H9 (cell line): ENCODE results near the gene IL18R1. TPM values are rescaled to one million over a fixed set of nuclear protein-coding genes. Genes with fewer than 3 reads are reported as not detected.

Source experiments
- DNase-seq: peaks from one replicate; pipeline ENCODE4 v3.0.0-alpha.2; 2017
- H2AFZ ChIP-seq: one replicate; pipeline ENCODE4 v1.6.1; 2013; ENCODE audit warnings: mild to moderate bottlenecking, low read length, control low read depth, moderate library complexity
- H2AK5ac ChIP-seq: 2 replicates; pipeline ENCODE4 v1.6.1; 2013; ENCODE audit warnings: low read length, control low read depth, mixed read lengths; ENCODE audit not compliant: insufficient read length
- H2BK120ac ChIP-seq: one replicate; pipeline ENCODE4 v1.6.1; 2013; ENCODE audit warnings: low read depth, mild to moderate bottlenecking, low read length, control low read depth, inconsistent platforms; ENCODE audit not compliant: poor library complexity, severe bottlenecking
- H2BK12ac ChIP-seq: 2 replicates; pipeline ENCODE4 v1.6.1; 2013; ENCODE audit warnings: low read length, control low read depth, mixed read lengths, low read depth; ENCODE audit not compliant: insufficient read length
- H2BK15ac ChIP-seq: 2 replicates; pipeline ENCODE4 v1.6.1; 2013; ENCODE audit warnings: low read depth, low read length, control low read depth
- H2BK20ac ChIP-seq: one replicate; pipeline ENCODE4 v1.6.1; 2013; ENCODE audit warnings: low read depth, mild to moderate bottlenecking, low read length, control low read depth, inconsistent platforms; ENCODE audit not compliant: poor library complexity, severe bottlenecking
- H2BK5ac ChIP-seq: 2 replicates; pipeline ENCODE4 v1.6.1; 2013; ENCODE audit warnings: low read length, control low read depth, mixed read lengths; ENCODE audit not compliant: insufficient read length
- H3K14ac ChIP-seq: 2 replicates; pipeline ENCODE4 v1.6.1; 2013; ENCODE audit warnings: low read length, control low read depth; ENCODE audit not compliant: insufficient read depth
- H3K18ac ChIP-seq: 2 replicates; pipeline ENCODE4 v1.6.1; 2013; ENCODE audit warnings: low read depth, mild to moderate bottlenecking, mixed read lengths, low read length, control low read depth; ENCODE audit not compliant: insufficient read length
- H3K23ac ChIP-seq: 2 replicates; pipeline ENCODE4 v1.6.1; 2013; ENCODE audit warnings: low read length, control low read depth, mixed read lengths, low read depth; ENCODE audit not compliant: insufficient read length
- H3K23me2 ChIP-seq: 2 replicates; pipeline ENCODE4 v1.6.1; 2013; ENCODE audit warnings: low read depth, mild to moderate bottlenecking, mixed read lengths, low read length, control low read depth; ENCODE audit not compliant: insufficient read length, poor library complexity, severe bottlenecking
- H3K27ac ChIP-seq: 2 replicates; pipeline ENCODE4 v1.5.1; 2013; ENCODE audit warnings: low read length, control low read depth, mixed read lengths, low read depth; ENCODE audit not compliant: insufficient read length
- H3K27me3 ChIP-seq: 2 replicates; pipeline ENCODE4 v1.6.1; 2013; ENCODE audit warnings: low read length, control low read depth, inconsistent platforms; ENCODE audit not compliant: insufficient read depth
- H3K4ac ChIP-seq: 2 replicates; pipeline ENCODE4 v1.6.1; 2013; ENCODE audit warnings: low read depth, mild to moderate bottlenecking, control low read depth, inconsistent platforms, low read length, moderate library complexity
- H3K4me1 ChIP-seq: 2 replicates; pipeline ENCODE4 v1.6.1; 2013; ENCODE audit warnings: low read length, control low read depth, inconsistent platforms; ENCODE audit not compliant: insufficient read depth
- H3K4me2 ChIP-seq: 2 replicates; pipeline ENCODE4 v1.6.1; 2013; ENCODE audit warnings: low read length, control low read depth, mixed read lengths; ENCODE audit not compliant: insufficient read length, insufficient read depth
- H3K56ac ChIP-seq: 2 replicates; pipeline ENCODE4 v1.6.1; 2013; ENCODE audit warnings: low read depth, mild to moderate bottlenecking, mixed read lengths, low read length, control low read depth; ENCODE audit not compliant: insufficient read length
- H3K79me1 ChIP-seq: 2 replicates; pipeline ENCODE4 v1.6.1; 2013; ENCODE audit warnings: low read depth, mild to moderate bottlenecking, moderate library complexity, low read length, control low read depth, inconsistent platforms; ENCODE audit not compliant: insufficient read depth, poor library complexity, severe bottlenecking
- H3K79me2 ChIP-seq: 2 replicates; pipeline ENCODE4 v1.6.1; 2013; ENCODE audit warnings: low read length, control low read depth, inconsistent platforms; ENCODE audit not compliant: insufficient read depth
- H3K9ac ChIP-seq: 2 replicates; pipeline ENCODE4 v1.6.1; 2013; ENCODE audit warnings: low read length, control low read depth, mixed read lengths; ENCODE audit not compliant: insufficient read length; ENCODE audit errors: extremely low read depth
- H3K9me3 ChIP-seq: one replicate; pipeline ENCODE4 v1.6.1; 2013; ENCODE audit warnings: low read depth, low read length, inconsistent platforms; ENCODE audit not compliant: control insufficient read depth
- H3T11ph ChIP-seq: one replicate; pipeline ENCODE4 v1.6.1; 2013; ENCODE audit warnings: mild to moderate bottlenecking, low read length, control low read depth, inconsistent platforms
- H4K20me1 ChIP-seq: one replicate; pipeline ENCODE4 v1.6.1; 2013; ENCODE audit not compliant: control insufficient read depth, insufficient read length, insufficient read depth
- H4K5ac ChIP-seq: 2 replicates; pipeline ENCODE4 v1.6.1; 2013; ENCODE audit warnings: low read depth, mild to moderate bottlenecking, mixed read lengths, low read length, control low read depth; ENCODE audit not compliant: insufficient read length
- H4K8ac ChIP-seq: replicated peaks from 2 replicates; pipeline ENCODE4 v1.6.1; 2013; ENCODE audit warnings: low read length, control low read depth, mixed read lengths, low read depth; ENCODE audit not compliant: insufficient read length
- H4K91ac ChIP-seq: 2 replicates; pipeline ENCODE4 v1.6.1; 2013; ENCODE audit warnings: low read depth, mild to moderate bottlenecking, moderate library complexity, mixed read lengths, low read length, control low read depth; ENCODE audit not compliant: insufficient read length
- H3K27ac Mint-ChIP-seq, 3 experiments: 2 replicates in 2 of 3; 3 replicates in 1 of 3; pipeline ENCODE4 v1.8.0; 2020 to 2021; ENCODE audit warnings: mixed read lengths in 3 of 3, mild to moderate bottlenecking in 1 of 3, moderate library complexity in 1 of 3
- H3K27me3 Mint-ChIP-seq: 2 replicates; pipeline ENCODE4 v1.8.0; 2021; ENCODE audit warnings: low read depth, mild to moderate bottlenecking, moderate library complexity, mixed read lengths
- H3K36me3 Mint-ChIP-seq, 3 experiments: 2 replicates in 2 of 3; 3 replicates in 1 of 3; pipeline ENCODE4 v1.8.0; 2020 to 2021; ENCODE audit warnings: low read depth in 3 of 3, mixed read lengths in 3 of 3; ENCODE audit not compliant: insufficient read depth in 1 of 3
- H3K4me1 Mint-ChIP-seq, 2 experiments: 2 replicates each; pipeline ENCODE4 v1.8.0; 2020; ENCODE audit warnings: mixed read lengths in 2 of 2
- H3K4me3 Mint-ChIP-seq, 2 experiments: 2 replicates in 1 of 2; 3 replicates in 1 of 2; pipeline ENCODE4 v1.8.0; 2020 to 2021; ENCODE audit warnings: mild to moderate bottlenecking in 2 of 2, mixed read lengths in 2 of 2, moderate library complexity in 1 of 2
- H3K9me3 Mint-ChIP-seq, 2 experiments: 2 replicates in 1 of 2; 3 replicates in 1 of 2; pipeline ENCODE4 v1.8.0; 2020; ENCODE audit warnings: mild to moderate bottlenecking in 2 of 2, mixed read lengths in 2 of 2, moderate library complexity in 1 of 2
- CTCF ChIP-seq: fragments of 200-600 bp; sonication (generic); conservative IDR thresholded peaks from 3 replicates; pipeline ENCODE4 v1.8.0; 2021; ENCODE audit warnings: antibody characterized with exemption, mild to moderate bottlenecking
- WGBS: extraction: QIAGEN DNeasy Blood & Tissue Kit; methylation state at CpG from one replicate; pipeline ENCODE4 v1.1.7; 2013; ENCODE audit warnings: missing lambda C conversion rate, low lambda C conversion rate, mixed read lengths; ENCODE audit not compliant: insufficient read length; ENCODE audit errors: extremely low coverage; 5-methylcytosine and 5-hydroxymethylcytosine counted together
- total RNA-seq: library from RNA; stranded (reverse); gene quantifications from 2 replicates; pipeline ENCODE4 v1.2.1, GENCODE V29; 2021

Gene IL18R1
- total RNA-seq, 1 experiment from 2014 or later = not detected

GRCh38 chr2:102438578-102438977 is 83.0 kb downstream of the IL18R1 start:
- no peak for DNase-seq

More at GRCh38 chr2:102438578-102438977, 83.0 kb downstream of the IL18R1 start:
- no peak overlapping the region for H2BK15ac ChIP-seq
- H3K36me3 Mint-ChIP-seq = no peaks in the 10 kb centered on the region
- no peaks in the 10 kb centered on the region for H3K79me2 ChIP-seq
- H3K4me1 Mint-ChIP-seq = no peaks in the 10 kb centered on the region; a peak in 1 of 4 replicates
- no peak overlapping the region for H3K4me2 ChIP-seq
- no peak overlapping the region for H2BK120ac ChIP-seq
- H3K4me3 Mint-ChIP-seq = no peak overlapping the region
- no peak overlapping the region for H2BK12ac ChIP-seq
- WGBS = no CpG with 5 or more reads among the region's 2 CpGs
- no peaks in the 10 kb centered on the region for H4K20me1 ChIP-seq
- H2AFZ ChIP-seq = no peak overlapping the region
- no peak overlapping the region for H3K14ac ChIP-seq
- H2AK5ac ChIP-seq = no peak overlapping the region
- H3K23me2 ChIP-seq = no peaks in the 10 kb centered on the region
- H3K27me3 ChIP-seq = no peaks in the 10 kb centered on the region
- H3K9me3 Mint-ChIP-seq = no peaks in the 10 kb centered on the region
- no peak overlapping the region for H3T11ph ChIP-seq
- H3K4ac ChIP-seq = no peak overlapping the region
- H3K18ac ChIP-seq = no peak overlapping the region
- no peak for TF ChIP-seq CTCF
- no peaks in the 10 kb centered on the region for H3K4me1 ChIP-seq
- H3K9ac ChIP-seq = no peak overlapping the region
- H3K9me3 ChIP-seq = no peaks in the 10 kb centered on the region
- H4K91ac ChIP-seq = no peak overlapping the region
- no peak overlapping the region for H3K56ac ChIP-seq
- no peak overlapping the region for H4K5ac ChIP-seq
- H2BK5ac ChIP-seq = no peak overlapping the region
- H3K27me3 Mint-ChIP-seq = no peaks in the 10 kb centered on the region
- no peak overlapping the region for H4K8ac ChIP-seq
- no peak overlapping the region for H3K27ac Mint-ChIP-seq
- H3K23ac ChIP-seq = no peak overlapping the region
- no peaks in the 10 kb centered on the region for H3K79me1 ChIP-seq
- no peak overlapping the region for H3K27ac ChIP-seq
- H2BK20ac ChIP-seq = no peak overlapping the region
